Endothelial cell (in vitro differentiated cells): ENCODE measurements around the gene SLCO3A1. TPM values are rescaled to one million over a fixed set of nuclear protein-coding genes. Genes with fewer than 3 reads are reported as not detected.

Experiments
- DNase-seq: peaks from one replicate; pipeline ENCODE4 v3.0.0; 2021; ENCODE audit warnings: low spot score
- H3K27ac Mint-ChIP-seq: one replicate; pipeline ENCODE4 v1.8.0; 2021; ENCODE audit warnings: mixed read lengths, inconsistent platforms; ENCODE audit not compliant: unreplicated experiment
- H3K27me3 Mint-ChIP-seq: one replicate; pipeline ENCODE4 v1.8.0; 2021; ENCODE audit warnings: mild to moderate bottlenecking, moderate library complexity, mixed read lengths, inconsistent platforms; ENCODE audit not compliant: unreplicated experiment
- H3K36me3 Mint-ChIP-seq: one replicate; pipeline ENCODE4 v1.8.0; 2021; ENCODE audit warnings: mild to moderate bottlenecking, low read depth, mixed read lengths, inconsistent platforms; ENCODE audit not compliant: unreplicated experiment
- H3K4me1 Mint-ChIP-seq: one replicate; pipeline ENCODE4 v1.8.0; 2021; ENCODE audit warnings: mild to moderate bottlenecking, mixed read lengths, inconsistent platforms; ENCODE audit not compliant: unreplicated experiment
- H3K4me3 Mint-ChIP-seq: one replicate; pipeline ENCODE4 v1.8.0; 2021; ENCODE audit warnings: mild to moderate bottlenecking, mixed read lengths, inconsistent platforms; ENCODE audit not compliant: unreplicated experiment
- H3K9me3 Mint-ChIP-seq: one replicate; pipeline ENCODE4 v1.8.0; 2021; ENCODE audit warnings: mixed read lengths, inconsistent platforms; ENCODE audit not compliant: unreplicated experiment
- total RNA-seq: library from RNA; stranded (reverse); fragmentation: NEBNext Ultra II Directional; extraction: Animal tissue kit (Norgen Biotek cat#: 25700); gene quantifications from one replicate; pipeline ENCODE4 v1.2.1, GENCODE V29; 2021; ENCODE audit not compliant: unreplicated experiment
- TF ChIP-seq, protein P1 (sequence below): fragments of 200-600 bp; sonication (generic); IDR thresholded peaks from one replicate; pipeline ENCODE4 v1.5.0; 2021; ENCODE audit warnings: antibody characterized with exemption; ENCODE audit not compliant: unreplicated experiment

The SLCO3A1 gene
- total RNA-seq, 1 donor from 2014 or later: 30.9 TPM

DNA sequence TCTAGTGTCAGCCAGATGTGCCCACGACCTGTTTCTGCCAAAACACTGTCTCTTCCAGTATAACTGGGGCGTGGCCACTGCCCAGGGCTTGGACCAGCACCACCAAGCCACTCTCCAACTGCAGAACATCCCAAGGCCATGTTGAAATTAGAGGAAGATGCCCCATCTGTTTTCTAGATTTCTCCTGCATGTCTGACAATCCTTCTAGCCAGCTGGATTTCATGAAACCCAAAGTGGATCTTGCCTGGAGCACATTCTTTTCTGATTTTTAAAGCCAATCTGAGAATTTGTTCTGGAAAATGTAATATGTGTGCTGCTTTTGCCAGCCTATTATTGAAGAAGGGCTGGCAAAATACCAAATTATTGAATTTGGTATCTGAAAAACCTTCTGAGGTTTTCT, 182.5 kb downstream of the SLCO3A1 start:
- TF ChIP-seq, protein P1, sequence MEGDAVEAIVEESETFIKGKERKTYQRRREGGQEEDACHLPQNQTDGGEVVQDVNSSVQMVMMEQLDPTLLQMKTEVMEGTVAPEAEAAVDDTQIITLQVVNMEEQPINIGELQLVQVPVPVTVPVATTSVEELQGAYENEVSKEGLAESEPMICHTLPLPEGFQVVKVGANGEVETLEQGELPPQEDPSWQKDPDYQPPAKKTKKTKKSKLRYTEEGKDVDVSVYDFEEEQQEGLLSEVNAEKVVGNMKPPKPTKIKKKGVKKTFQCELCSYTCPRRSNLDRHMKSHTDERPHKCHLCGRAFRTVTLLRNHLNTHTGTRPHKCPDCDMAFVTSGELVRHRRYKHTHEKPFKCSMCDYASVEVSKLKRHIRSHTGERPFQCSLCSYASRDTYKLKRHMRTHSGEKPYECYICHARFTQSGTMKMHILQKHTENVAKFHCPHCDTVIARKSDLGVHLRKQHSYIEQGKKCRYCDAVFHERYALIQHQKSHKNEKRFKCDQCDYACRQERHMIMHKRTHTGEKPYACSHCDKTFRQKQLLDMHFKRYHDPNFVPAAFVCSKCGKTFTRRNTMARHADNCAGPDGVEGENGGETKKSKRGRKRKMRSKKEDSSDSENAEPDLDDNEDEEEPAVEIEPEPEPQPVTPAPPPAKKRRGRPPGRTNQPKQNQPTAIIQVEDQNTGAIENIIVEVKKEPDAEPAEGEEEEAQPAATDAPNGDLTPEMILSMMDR: no peak
- Mint-ChIP-seq H3K36me3 (peaks cover 8% of the 10 kb centered on the region), H3K9me3 (peaks cover 5% of the 10 kb centered on the region), H3K4me1 (peaks cover 13% of the 10 kb centered on the region), H3K27me3 (peaks cover 16% of the 10 kb centered on the region), H3K27ac (no peak overlapping the region), H3K4me3 (no peak overlapping the region)
- DNase-seq: no peak

DNA sequence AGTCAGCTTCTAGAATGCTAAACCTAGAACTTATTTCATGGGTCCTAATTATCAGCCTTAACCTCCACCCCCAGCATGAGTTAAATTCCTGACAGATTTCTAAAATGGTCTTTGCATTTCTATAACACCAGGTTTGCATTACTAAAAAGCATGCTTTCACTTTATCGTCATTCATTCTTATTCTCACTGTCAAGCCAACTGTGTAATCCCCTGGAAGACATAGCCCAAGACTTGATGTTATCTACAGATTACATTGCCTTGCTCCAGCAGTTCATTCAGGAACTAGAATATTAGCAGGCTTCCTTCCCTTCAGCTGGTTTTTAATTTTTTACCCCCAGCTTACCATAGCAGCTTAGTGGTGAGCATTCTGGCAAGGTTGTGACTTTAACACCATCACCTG, 184.0 kb downstream of the SLCO3A1 start:
- no peak for DNase-seq
- peaks cover 15% of the 10 kb centered on the region for H3K27me3 Mint-ChIP-seq
- TF ChIP-seq, protein P1: no peak
- peaks cover 12% of the 10 kb centered on the region for H3K4me1 Mint-ChIP-seq
- H3K27ac Mint-ChIP-seq: no peak overlapping the region
- peaks cover 5% of the 10 kb centered on the region for H3K9me3 Mint-ChIP-seq
- H3K4me3 Mint-ChIP-seq: no peak overlapping the region
- H3K36me3 Mint-ChIP-seq: peaks cover 8% of the 10 kb centered on the region

DNA sequence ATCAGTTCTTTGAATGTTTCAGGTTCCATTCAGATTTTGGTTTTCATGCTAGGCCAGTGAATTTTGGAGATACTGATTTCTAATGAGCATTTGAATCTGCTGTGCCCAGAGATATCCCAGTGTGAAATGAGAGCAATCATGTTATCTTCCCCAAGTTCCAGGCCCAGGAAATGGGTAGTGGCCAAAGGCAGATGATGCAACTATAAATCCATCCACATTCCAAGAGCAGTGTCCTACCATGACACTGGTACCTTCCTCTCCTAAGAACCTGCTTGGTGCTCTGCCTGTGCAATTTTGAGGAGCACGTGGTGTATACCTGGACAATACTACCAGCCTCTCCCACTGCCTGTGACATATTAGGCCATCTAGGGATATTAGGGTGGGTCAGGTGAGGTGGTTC, 186.8 kb downstream of the SLCO3A1 start:
- Mint-ChIP-seq H3K36me3 (peaks cover 5% of the 10 kb centered on the region), H3K27ac (no peak overlapping the region), H3K27me3 (peaks cover 9% of the 10 kb centered on the region), H3K9me3 (peaks cover 5% of the 10 kb centered on the region), H3K4me3 (no peak overlapping the region), H3K4me1 (peaks cover 16% of the 10 kb centered on the region)
- TF ChIP-seq, protein P1: no peak
- no peak for DNase-seq

DNA sequence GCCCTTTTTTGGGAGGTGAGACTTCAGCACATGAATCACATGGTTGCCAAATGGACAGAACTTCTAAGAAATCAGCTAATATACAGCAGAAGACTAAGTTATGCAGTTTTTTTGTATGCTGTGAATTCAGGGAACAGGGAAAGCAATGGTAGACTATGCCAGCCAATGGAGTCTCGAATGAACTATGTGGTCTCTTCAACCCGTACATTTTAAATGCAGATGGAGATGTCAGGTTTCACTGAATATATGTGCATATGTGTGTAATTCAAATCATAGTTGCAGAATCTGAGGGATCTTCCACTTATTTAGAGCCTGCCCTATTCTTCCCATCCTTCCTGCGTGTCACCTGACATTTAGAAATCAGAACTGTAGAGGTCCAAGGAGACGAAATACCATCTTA, 187.9 kb downstream of the SLCO3A1 start:
- Mint-ChIP-seq H3K36me3 (peaks cover 5% of the 10 kb centered on the region), H3K4me1 (peaks cover 16% of the 10 kb centered on the region), H3K27me3 (peaks cover 6% of the 10 kb centered on the region), H3K4me3 (no peak overlapping the region), H3K9me3 (peaks cover 5% of the 10 kb centered on the region), H3K27ac (no peak overlapping the region)
- DNase-seq: no peak
- TF ChIP-seq, protein P1: no peak

DNA sequence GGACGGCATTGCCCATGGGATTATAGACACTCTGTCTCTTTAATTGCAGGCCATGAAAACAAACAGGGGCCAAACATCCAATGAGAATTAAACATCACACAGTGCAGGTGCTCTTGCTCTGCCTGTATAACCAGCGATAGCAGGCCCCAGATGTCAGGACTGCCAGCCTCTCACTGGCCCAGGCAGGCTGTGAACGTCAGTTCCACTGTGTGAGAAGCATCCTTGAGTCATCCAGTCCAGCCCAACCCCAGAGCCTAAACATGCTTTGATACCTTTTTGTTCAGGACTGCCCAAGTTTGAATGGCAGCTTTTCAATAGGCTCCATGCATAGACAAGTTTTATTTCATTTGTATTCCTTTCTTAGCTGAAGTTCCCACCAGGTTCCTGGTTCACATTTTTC, 189.8 kb downstream of the SLCO3A1 start:
- no peak overlapping the region for H3K27ac Mint-ChIP-seq
- DNase-seq: no peak
- TF ChIP-seq, protein P1: no peak
- peaks cover 5% of the 10 kb centered on the region for H3K9me3 Mint-ChIP-seq
- peaks cover 5% of the 10 kb centered on the region for H3K36me3 Mint-ChIP-seq
- no peak overlapping the region for H3K4me3 Mint-ChIP-seq
- peaks cover 6% of the 10 kb centered on the region for H3K27me3 Mint-ChIP-seq
- peaks cover 16% of the 10 kb centered on the region for H3K4me1 Mint-ChIP-seq
